GM18873 (cell line): ENCODE measurements around the gene SYCE1L.

Source experiments
- ATAC-seq: cut with Tn5 transposase; IDR thresholded peaks from one replicate; pipeline ENCODE4 v1.9.1; 2021; ENCODE audit warnings: mild to moderate bottlenecking, moderate library complexity, moderate number of reproducible peaks; ENCODE audit not compliant: unreplicated experiment, low FRiP score

The SYCE1L gene

DNA sequence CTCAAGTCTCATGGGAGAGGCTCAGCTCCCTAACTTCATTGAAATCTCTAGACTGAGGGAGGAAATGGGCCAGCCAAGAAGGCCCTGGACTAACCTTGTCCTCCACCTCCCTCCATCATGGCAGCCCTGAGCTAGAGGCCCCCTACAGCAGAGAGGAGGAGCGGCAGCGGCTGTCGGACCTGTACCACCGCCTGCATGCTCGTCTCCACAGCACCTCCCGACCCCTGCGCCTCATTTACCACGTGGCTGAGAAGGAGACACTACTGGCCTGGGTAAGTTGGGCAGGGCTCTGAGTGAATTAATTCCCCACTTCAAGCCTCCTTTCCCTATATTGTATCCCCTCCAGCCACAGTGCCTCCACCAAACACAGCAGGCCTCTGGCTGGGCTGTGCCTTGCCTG is 3.8 kb upstream of the SYCE1L start:
- ATAC-seq: no peak

DNA sequence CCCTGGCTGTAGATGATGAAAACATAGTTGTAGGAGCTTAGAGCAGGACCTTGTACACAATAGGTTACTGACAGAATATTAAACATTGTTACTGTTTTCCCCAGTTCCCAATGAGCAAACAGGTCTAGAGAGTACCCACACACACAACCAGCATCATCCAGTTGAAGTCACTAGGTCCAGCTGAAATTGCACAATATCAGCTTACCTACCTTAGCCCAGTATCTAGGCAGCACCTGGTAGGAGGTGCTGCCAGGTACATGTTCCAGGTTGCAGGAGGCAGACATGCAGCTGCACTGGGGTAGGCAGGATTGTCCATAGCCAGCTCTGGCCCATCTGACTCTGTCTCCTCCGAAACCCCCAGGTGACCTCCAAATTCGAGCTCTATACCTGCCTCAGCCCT is 1.5 kb upstream of the SYCE1L start:
- no peak for ATAC-seq

DNA sequence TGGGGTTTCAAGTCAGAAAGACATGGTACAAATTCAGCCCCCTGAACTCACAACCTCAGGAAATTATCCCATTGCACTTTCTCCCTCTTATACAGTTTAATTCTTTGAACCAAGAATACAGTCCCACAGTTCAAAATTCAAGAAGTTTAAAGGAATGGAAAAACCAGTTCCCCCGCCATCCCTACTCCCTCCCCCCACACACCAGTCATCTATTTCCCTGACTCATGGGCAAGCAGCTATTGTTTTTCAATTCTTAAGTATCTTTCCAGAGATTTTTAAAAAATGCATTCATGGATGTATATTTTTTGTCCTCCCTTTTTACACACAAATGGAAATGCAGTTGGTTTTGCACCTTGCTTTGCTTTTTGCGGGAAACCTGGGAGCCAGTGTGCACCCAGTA is 7.3 kb downstream of the SYCE1L start:
- ATAC-seq: no peak

DNA sequence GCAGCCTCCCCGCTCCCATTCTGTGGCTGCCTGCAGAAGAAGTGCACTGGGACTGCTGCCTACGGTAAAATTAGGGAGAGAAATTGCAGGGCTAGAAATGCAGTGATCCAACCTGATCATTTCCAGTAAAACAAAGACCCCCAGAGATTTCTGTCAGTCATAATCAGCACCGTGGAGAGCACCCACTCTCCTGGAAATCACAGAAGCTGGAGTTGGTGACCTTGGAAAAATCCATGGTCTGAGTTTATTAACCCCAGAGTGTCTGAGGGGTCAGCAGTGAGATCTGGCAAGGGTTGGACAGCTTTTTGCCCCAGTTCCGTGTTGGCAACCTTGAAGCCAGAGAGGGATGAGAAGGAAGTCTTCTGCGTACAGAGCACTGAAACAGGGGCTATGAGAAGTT is 7.8 kb downstream of the SYCE1L start:
- ATAC-seq: no peak

DNA sequence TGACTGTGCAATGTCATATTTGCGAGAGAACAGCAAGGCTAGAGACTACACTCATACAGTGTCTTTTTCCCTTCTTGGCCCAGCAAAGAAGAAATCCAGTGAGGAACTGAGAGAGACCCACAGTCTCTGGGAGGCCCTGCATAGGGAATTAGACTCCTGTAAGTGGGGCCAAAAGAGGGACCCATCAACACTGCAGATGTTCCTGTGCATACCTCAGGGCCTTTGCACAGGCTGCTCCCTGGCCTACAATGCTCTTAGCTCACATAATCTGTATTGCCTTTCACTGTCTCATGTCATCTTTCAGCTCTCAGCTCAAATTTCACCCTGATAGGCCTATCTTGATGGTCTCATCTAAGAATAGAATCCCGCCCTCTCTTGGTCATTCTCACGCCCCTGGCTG is 9.2 kb downstream of the SYCE1L start:
- ATAC-seq: no peak

DNA sequence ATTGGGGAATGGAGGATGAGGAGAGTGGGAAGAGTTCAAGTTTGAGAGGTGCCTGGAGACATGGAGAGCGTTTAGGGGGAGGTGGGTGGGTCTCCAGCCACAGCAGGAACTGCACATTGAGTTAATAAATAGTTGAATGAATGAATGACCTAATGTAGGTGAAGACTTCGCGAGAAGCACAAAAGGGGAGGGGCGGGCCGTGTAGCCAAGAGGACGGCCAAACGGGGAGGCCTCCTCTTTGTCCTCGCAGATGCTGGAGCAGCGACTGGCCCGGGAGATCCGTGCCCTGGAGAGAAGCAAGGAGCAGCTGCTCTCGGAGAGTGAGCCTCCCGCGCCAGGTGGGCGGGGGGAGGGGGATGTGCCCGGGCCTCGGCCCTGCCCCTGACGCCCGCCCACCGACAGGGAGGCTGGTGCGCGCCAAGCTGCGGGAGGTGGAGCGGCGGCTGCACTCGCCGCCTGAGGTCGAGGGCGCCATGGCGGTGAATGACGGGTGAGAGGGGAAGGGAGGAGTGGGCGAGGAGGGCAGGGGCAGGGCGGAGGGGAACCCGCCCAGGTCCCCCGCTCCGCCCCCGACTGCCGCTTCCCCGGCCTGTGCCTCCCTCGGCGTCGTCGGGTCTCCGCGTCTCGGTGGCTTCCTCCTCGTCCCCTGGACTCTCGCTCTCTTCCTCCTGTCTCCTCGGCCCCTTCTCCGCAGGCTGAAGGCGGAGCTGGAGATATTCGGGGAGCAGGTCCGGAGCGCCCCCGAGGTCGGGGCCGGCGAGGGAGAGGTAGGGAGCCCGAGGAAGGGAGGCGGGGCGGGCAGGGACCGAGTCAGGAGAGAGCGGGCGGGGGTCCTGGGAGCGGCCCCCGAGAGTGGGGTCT is 12.9 kb downstream of the SYCE1L start:
- ATAC-seq: peak; percentile 42

DNA sequence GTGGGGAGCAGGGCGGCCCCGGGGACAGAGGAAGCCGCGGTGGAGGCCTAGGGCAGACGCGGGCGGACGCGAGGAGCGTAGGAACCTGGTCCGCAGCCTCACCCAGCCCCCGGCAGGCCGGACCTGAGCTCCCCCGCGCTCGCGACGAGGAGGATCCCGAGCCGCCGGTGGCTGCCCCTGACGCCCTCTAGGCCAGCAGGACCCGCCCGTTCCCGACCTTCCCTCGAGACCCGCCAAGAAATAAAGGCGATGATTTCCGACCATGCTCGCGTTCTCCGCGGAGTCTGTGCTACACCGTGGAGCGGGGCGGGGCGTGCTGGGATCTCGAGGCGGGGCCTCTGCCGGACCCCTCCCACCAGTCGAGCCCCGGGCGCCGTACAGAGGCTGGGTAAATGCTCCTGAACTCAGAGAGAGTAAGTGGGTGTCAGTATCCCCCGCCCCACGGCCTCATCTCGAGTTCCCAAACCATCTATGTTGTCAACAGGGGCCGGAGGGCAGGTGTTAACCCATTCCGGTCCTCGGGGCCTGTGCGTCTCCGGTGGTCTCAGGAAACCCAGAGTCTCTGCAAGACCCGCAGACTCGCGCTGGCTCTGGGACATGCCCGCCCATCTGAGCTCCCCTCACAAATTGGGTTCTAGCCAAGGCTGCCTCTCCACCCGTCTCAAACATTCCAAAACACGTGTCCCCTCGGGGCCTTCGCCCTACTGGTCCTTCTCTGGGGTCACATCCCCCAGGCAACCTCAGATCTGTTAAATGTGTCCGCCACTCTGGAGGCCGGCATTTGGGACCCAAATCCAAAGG is 13.7 kb downstream of the SYCE1L start:
- peak; percentile 52 for ATAC-seq

DNA sequence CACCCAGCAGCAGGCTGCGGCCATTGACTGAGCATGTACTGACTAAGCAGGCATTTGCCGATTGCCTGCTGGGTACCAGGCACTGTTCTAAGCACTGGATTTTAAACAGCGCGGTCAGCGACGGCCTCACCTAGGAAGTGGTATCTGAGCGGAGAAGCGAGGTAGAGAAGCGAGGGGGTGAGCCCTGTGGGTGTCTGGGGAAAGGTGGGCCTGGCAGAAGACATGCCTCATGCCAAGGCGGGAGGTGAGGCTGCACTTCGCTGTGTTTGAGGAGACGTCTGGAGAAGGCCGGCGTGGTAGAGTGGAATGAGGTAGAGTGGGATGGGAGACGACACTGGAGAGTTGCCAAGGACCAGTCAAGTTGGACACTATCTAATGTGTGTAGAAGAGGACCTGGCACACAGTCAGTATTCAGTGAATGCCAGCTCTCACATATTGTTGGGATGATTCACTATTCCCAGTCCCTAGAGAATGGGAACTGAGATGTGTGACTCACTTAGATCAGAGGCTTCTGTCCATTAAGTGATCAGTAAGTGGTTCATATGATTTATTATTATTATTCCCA is 14.4 kb downstream of the SYCE1L start:
- ATAC-seq: no peak

DNA sequence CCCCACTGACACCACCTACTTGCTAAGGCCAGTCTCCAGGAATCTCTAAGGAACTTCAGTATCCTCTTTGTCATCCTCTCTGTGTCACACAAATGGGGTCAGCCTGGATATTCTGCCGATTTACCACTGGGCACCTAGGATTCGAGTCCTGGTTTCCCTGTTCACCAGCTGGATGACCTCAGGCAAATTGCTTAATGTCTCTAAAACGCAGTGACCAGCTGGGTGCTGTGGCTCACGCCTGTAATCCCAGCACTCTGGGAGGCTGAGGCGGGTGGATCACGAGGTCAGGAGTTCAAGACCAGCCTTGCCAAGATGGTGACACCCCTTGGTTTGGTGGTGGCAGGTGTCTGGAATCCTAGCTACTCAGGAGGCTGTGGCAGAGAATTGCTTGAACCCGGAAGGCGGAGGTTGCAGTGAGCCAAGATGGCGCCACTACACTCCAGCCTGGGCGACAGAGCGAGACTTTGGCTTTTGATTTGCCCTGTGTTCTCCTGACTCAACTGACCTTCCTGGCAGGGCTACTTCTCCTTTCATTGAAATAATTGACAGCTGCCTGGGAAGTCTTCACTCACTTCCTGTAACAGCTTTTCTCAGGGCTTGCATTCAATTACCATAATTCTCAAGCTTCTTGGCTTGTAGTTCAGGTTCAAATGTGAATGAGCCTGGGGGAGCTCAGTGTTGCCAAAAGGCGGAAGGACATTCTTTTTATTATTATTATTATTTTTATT is 15.4 kb downstream of the SYCE1L start:
- no peak for ATAC-seq

DNA sequence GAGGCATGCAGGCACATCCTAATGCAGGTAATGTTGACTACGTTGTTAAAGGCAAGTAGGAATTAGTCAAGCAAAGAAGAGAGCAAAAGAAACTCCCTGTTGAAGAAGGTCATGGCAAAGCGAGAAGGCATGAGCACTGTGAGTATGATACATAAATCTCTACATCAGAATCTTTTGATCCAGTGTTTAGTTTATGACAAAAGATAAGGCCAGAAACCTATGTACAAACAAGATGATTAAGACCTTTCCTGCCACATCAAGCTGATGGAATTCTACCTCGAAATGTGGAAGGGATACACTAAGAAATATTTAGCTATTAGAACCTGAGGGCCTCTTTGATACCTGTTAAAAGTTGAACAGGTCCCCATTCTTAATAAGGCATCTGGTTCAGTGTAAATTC is 20.2 kb downstream of the SYCE1L start:
- no peak for ATAC-seq

DNA sequence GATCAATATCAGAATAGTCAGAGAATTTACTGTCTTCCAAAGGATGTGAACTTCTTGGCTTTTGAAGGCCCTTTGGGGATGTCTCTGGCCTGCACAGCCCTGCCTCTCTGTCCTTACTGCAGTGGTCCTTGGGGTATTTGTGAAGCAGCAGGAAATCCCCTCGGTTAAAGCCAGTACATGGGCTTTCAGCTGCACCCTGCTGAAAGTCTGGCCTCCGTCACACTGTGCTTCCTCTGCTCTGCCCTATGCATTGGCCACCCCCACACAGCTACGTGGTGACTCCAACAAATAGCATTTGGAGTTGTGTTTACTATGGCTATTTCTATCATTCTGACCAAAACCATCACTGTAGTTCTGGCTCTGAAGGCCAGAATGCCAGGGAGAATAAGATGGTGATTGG is 21.2 kb downstream of the SYCE1L start:
- peak; percentile 76 for ATAC-seq

DNA sequence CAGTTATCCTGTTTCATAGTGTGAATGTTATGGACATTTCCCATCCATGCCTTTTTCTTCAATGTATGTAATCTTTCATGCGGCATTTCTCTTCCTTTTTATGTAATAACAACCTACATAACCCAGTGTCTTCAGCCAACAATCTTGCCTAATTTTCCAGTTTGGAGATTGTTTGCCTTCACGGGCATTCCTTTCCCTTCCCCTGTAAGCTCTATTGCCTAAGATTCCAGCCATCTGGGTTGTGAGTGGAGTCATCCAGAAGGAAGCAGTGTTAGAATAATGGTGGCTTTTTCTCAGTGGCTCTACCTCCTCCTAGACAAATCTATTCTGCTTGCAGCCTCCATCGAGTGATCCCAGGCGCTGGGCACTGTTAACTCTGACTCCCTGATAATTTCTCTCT is 22.3 kb downstream of the SYCE1L start:
- ATAC-seq: no peak

DNA sequence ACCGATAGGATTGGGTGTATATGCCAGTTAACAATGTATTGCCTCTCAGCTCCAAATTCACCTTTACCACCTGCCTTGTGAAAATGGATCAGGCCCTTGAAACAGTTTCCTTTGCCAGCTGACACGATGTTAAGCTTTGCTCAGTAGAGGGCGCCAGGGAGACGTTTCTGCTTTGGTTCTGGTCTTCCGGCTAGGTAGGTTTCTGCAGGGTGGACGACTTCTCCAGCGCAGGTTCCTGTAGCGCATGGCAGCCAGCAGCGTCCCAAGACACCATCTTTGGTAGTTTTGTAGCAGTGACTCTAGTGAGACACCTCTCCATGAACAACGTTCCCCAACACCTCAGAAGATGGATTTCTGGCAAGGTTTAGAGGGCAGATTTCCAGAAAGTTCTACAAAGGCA is 24.0 kb downstream of the SYCE1L start:
- no peak for ATAC-seq

DNA sequence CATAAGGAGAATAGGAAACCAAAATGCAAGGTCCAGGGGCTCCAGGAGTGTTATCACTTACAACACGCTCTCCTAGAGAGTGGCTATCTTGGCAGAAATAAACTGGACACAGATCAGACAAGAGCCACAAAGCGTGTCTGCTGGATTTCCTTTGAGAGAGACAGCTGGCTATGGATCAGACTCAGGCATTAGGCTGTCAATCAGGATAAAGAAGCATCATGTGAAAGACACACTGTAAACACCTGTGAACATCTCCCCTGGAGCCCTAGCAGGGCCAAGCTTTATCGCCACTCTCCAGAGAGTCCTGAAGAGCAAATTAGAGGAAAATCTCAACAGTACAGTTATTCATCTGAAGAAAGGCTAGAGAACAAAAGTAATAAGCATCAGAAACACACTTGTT is 26.0 kb downstream of the SYCE1L start:
- ATAC-seq: no peak

DNA sequence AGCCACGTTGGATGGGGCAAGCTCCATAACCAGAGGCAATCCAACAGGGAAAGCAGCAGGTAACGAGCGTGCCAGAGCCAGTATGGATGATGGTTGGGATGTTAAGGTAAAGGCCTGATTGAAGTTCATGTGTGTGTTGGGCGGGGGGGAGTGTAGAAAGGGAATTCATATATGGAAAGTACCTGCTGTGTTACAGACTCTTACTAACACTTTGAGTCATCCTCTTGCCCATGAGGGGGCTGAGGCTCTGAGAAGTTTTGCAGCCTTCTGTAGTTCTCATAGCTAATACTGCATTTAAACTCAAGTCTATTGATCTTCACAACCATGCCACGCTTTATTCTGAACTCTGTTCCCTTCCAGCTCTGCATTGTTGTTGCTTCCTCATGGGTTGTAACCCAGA is 28.5 kb downstream of the SYCE1L start:
- peak; percentile 89 for ATAC-seq

DNA sequence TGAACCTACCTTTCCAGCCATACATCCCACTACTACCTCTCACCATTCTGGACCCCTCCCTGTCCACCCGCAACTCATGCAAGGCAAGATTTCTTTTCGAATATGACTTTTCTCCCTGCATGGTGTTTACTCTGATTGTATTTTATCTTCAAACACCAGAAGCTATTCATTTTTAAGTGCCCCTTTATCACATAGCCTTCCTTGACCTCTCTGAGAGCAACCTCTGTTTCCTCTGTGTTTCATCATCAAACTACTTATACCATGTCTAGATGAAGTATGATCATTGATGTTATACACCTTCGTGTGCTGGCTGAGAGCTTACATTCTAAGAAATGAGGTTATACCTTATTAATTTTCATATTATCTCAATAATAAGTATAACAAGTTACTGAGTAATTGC is 31.8 kb downstream of the SYCE1L start:
- no peak for ATAC-seq

DNA sequence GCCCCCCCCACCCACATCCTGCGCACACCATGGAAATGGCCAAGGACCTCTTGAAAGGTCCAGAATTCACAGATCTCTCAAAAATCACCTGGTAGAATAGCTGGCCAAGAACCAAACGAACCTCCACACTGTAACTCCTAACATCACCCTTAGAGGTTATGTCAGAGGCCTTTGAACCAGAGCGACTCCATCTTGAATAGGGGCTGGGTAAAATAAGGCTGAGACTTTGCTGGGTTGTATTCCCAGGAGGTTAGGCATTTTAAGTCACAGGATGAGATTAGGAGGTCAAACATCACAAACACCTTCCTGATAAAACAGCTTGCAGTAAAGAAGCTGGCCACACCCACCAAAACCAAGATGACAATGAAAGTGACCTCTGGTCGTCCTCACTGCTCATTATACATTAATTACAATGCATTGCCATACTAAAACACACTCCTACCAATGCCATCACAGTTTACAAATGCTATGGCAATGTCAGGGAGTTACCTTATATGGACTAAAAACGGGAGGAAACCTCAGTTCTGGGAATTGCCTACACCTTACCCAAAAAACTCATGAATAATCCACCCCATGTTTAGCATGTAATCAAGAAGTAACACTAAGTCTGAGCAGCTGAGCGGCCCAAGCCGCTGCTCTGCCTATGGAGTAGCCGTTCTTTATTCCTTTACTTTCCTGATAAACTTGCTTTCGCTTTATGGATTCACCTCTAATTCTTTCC is 34.8 kb downstream of the SYCE1L start:
- ATAC-seq: no peak

DNA sequence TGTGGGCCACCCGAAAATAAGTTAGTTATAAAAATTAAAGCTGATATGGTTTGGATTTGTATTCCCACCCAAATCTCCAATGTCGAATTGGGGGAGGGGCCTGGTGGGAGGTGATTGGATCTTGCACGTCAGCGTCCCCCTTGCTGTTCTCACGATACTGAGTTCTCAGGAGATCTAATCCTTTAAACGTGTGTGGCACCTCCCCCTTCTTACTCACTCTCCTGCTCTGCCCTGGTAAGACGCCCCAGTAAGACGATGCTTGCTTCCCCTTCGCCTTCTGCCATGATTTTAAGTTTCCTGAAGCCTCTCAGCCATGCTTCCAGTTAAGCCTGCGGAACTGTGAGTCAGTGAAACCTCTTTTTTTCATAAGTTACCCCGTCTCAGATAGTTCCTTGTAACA is 35.4 kb downstream of the SYCE1L start:
- no peak for ATAC-seq

DNA sequence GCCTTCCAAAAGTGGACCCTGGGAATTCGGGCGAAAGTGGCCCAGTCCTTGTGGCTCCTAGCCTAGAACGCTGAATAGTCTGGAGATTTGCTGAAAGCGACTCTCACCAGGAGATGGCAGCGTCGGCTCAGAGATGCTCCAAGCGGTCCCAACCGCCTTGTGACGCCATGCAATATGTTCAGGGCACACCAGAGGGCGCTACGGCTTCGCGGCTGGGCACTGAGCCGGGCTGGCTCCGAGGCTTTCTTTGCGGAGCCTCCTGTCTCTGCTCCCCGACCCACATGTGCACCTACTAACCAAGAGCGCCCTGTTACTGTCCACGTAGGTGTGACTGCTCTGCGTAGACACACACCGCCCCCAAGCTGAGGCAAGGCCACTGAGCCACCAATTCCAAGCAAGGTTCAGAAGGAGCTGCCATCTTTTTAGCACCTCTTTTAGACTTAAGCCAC is 36.9 kb downstream of the SYCE1L start:
- ATAC-seq: peak; percentile 99

DNA sequence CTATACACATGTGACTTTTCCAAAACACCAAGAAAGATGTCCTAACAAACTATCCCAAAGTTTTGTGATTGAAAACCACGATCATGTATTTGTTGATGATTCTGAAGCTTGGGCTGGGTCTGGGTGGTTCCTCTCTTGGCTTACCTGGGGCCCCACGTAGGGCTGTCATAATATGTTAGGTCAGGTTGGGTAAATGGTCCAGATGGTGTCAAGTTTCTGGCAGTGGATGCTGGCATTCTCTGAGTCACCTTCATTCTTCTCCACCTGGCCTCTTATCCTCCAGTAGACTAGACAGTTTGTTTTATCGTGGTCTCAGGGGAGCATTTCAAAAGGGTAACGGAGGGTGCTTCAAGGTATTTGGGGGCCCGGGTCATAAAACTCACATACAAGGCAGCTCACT is 39.4 kb downstream of the SYCE1L start:
- no peak for ATAC-seq
